Mesothelial cell of epicardium (in vitro differentiated cells): ENCODE data around the gene ZNF630. TPM values are rescaled to one million over a fixed set of nuclear protein-coding genes. Genes with fewer than 3 reads are reported as not detected.

Experiments used
- DNase-seq, 2 experiments: peaks; one replicate each; pipeline ENCODE4 v3.0.0; 2021; ENCODE audit warnings: low spot score in 2 of 2; ENCODE audit not compliant: unreplicated experiment in 2 of 2
- H3K27ac Mint-ChIP-seq: 2 replicates; pipeline ENCODE4 v1.8.0; 2021; ENCODE audit warnings: mixed read lengths
- H3K27me3 Mint-ChIP-seq: 2 replicates; pipeline ENCODE4 v1.8.0; 2021; ENCODE audit warnings: low read depth, mixed read lengths
- H3K36me3 Mint-ChIP-seq: 2 replicates; pipeline ENCODE4 v1.8.0; 2021; ENCODE audit warnings: mixed read lengths
- H3K4me1 Mint-ChIP-seq: 2 replicates; pipeline ENCODE4 v1.8.0; 2021; ENCODE audit warnings: mixed read lengths
- H3K4me3 Mint-ChIP-seq: 2 replicates; pipeline ENCODE4 v1.8.0; 2021; ENCODE audit warnings: mild to moderate bottlenecking, moderate library complexity, mixed read lengths
- H3K9me3 Mint-ChIP-seq: 2 replicates; pipeline ENCODE4 v1.8.0; 2021; ENCODE audit warnings: mixed read lengths
- CTCF ChIP-seq: fragments of 200-600 bp; sonication (generic); IDR thresholded peaks from one replicate; pipeline ENCODE4 v1.5.0; 2021; ENCODE audit warnings: antibody characterized with exemption; ENCODE audit not compliant: unreplicated experiment
- total RNA-seq: library from RNA; stranded (reverse); gene quantifications from 3 replicates; pipeline ENCODE4 v1.2.1, GENCODE V29; 2021

ZNF630 gene
- total RNA-seq, 1 donor from 2014 or later, result 6.6 TPM

GRCh38 chrX:48086082-48086481 is 14.6 kb upstream of the ZNF630 start:
- Mint-ChIP-seq H3K27ac (no peak overlapping the region), H3K36me3 (no peaks in the 10 kb centered on the region), H3K9me3 (peaks cover 5% of the 10 kb centered on the region), H3K4me3 (no peak overlapping the region), H3K27me3 (no peaks in the 10 kb centered on the region), H3K4me1 (no peaks in the 10 kb centered on the region)
- TF ChIP-seq CTCF, result no peak
- no peak for DNase-seq

- Mint-ChIP-seq H3K4me3 (no peak overlapping the region), H3K36me3 (no peaks in the 10 kb centered on the region), H3K4me1 (no peaks in the 10 kb centered on the region), H3K9me3 (peaks cover 12% of the 10 kb centered on the region), H3K27ac (no peak overlapping the region), H3K27me3 (no peaks in the 10 kb centered on the region)
- DNase-seq, result no peak
- TF ChIP-seq CTCF, result no peak
Observed at GRCh38 chrX:48083706-48084105, 12.3 kb upstream of the ZNF630 start.

GRCh38 chrX:48083212-48083611 is 11.8 kb upstream of the ZNF630 start:
- no peaks in the 10 kb centered on the region for H3K36me3 Mint-ChIP-seq
- no peaks in the 10 kb centered on the region for H3K4me1 Mint-ChIP-seq
- H3K4me3 Mint-ChIP-seq, result no peak overlapping the region
- DNase-seq, result peak in 1 of 2 experiments; percentile 39
- no peak overlapping the region for H3K27ac Mint-ChIP-seq
- no peaks in the 10 kb centered on the region for H3K27me3 Mint-ChIP-seq
- H3K9me3 Mint-ChIP-seq, result peaks cover 12% of the 10 kb centered on the region
- peak; percentile 45 for TF ChIP-seq CTCF

GRCh38 chrX:48076343-48076742 is 4.9 kb upstream of the ZNF630 start:
- Mint-ChIP-seq H3K9me3 (peaks cover 31% of the 10 kb centered on the region), H3K27me3 (no peaks in the 10 kb centered on the region), H3K36me3 (no peaks in the 10 kb centered on the region), H3K4me3 (no peak overlapping the region), H3K4me1 (peaks cover 5% of the 10 kb centered on the region), H3K27ac (no peak overlapping the region)
- TF ChIP-seq CTCF, result no peak
- no peak for DNase-seq

GRCh38 chrX:48071986-48072605 is 656 bp upstream of the ZNF630 start:
- H3K9me3 Mint-ChIP-seq, result peaks cover 25% of the 10 kb centered on the region
- H3K27me3 Mint-ChIP-seq, result no peaks in the 10 kb centered on the region

More at GRCh38 chrX:48071986-48072605, 656 bp upstream of the ZNF630 start:
- Mint-ChIP-seq H3K4me1 (peaks cover 13% of the 10 kb centered on the region), H3K36me3 (no peaks in the 10 kb centered on the region), H3K27ac (peak overlapping the region; percentile 94), H3K4me3 (peak overlapping the region; percentile 85)
- TF ChIP-seq CTCF, result no peak
- no peak for DNase-seq
